K562 (cell line): ENCODE results near the gene WDR46. TPM values are rescaled to one million over a fixed set of nuclear protein-coding genes. Genes with fewer than 3 reads are reported as not detected.
A peak's percentile ranks its signal among the peaks of the same experiment; 100 is the strongest.

Experiments used
- BACH1 ChIP-seq: fragments of 200-800 bp; sonication (Bioruptor generic); IDR thresholded peaks from 2 replicates; pipeline ENCODE4 v1.6.1; 2016; ENCODE audit warnings: missing genetic modification characterization, missing compliant biosample characterization
- DPF2 ChIP-seq: fragments of 450-650 bp; IDR thresholded peaks from 2 replicates; pipeline ENCODE4 v1.6.1; 2016
- ESRRA ChIP-seq: fragments of 450-650 bp; IDR thresholded peaks from 2 replicates; pipeline ENCODE4 v1.6.1; 2014; ENCODE audit warnings: low read depth, mild to moderate bottlenecking, moderate library complexity, borderline replicate concordance
- GABPA ChIP-seq: fragments of 200-800 bp; sonication (Bioruptor generic); conservative IDR thresholded peaks from 2 replicates; pipeline ENCODE4 v1.6.1; 2016; ENCODE audit warnings: low read depth, missing genetic modification characterization, missing compliant biosample characterization
- HMG20B ChIP-seq: fragments of 250-450 bp; sonication (Bioruptor Pico); IDR thresholded peaks from 2 replicates; pipeline ENCODE4 v1.5.0; 2021; ENCODE audit warnings: mild to moderate bottlenecking
- MAZ ChIP-seq, 2 experiments: fragments of 450-650 bp in 1 of 2; sonication (generic) in 1 of 2; formaldehyde crosslinking; IDR thresholded peaks in 1 of 2; conservative IDR thresholded peaks in 1 of 2; 2 replicates each; pipeline versions ENCODE4 v1.4.0 to v1.5.0; 2020; ENCODE audit warnings: mild to moderate bottlenecking in 1 of 2, missing genetic modification reagents in 1 of 2
- RAD21 ChIP-seq, 2 experiments: fragments of 250-450 bp in 1 of 2; fragments of 450-650 bp in 1 of 2; sonication (Bioruptor Pico) in 1 of 2; formaldehyde crosslinking in 1 of 2; IDR thresholded peaks in 1 of 2; conservative IDR thresholded peaks in 1 of 2; 2 replicates each; pipeline versions ENCODE4 v1.4.0 to v1.8.0; 2020 to 2022; ENCODE audit warnings: mild to moderate bottlenecking in 2 of 2, moderate library complexity in 1 of 2
- SMAD3 ChIP-seq: fragments of 450-650 bp; formaldehyde crosslinking; conservative IDR thresholded peaks from 2 replicates; pipeline ENCODE4 v1.4.0; 2020; ENCODE audit warnings: mild to moderate bottlenecking
- SOX6 ChIP-seq: fragments of 450-650 bp; IDR thresholded peaks from 2 replicates; pipeline ENCODE4 v1.6.1; 2014; ENCODE audit warnings: mild to moderate bottlenecking
- ZC3H4 ChIP-seq: sonication (generic); formaldehyde crosslinking; IDR thresholded peaks from 2 replicates; pipeline ENCODE4 v1.9.0; 2021; ENCODE audit warnings: missing genetic modification reagents, borderline replicate concordance
- ZKSCAN1 ChIP-seq: fragments of 150-350 bp; IDR thresholded peaks from 2 replicates; pipeline ENCODE4 v1.6.1; 2016; ENCODE audit warnings: low read depth, low read length
- ZNF354B ChIP-seq: fragments of 250-450 bp; sonication (Bioruptor Pico); IDR thresholded peaks from 2 replicates; pipeline ENCODE4 v1.4.0; 2020
- polyA plus RNA-seq, 8 experiments: library from polyadenylated mRNA; depleted of rRNA in 4 of 8; stranded (reverse) in 5 of 8; unstranded in 3 of 8; fragments of >200 nt; fragmentation: Nextera tagmentation in 2 of 8; fragmentation: Illumina TruSeq in 1 of 8; extraction: Ambion mirVana in 2 of 8; extraction: Trizol in 1 of 8; gene quantifications; 2 replicates each; pipeline versions ENCODE4 v1.2.1 to v1.2.3, GENCODE V29; 2011 to 2014; ENCODE audit warnings: inconsistent platforms in 1 of 8, missing spikeins in 1 of 8
- total RNA-seq, 7 experiments: library from RNA; depleted of rRNA in 6 of 7; stranded (reverse); fragments of >200 nt in 6 of 7; fragmentation: Illumina TruSeq in 2 of 7; extraction: Trizol in 2 of 7; gene quantifications; 2 replicates each; pipeline versions ENCODE4 v1.2.1 to v1.2.3, GENCODE V29; 2011 to 2021; ENCODE audit warnings: low replicate concordance in 1 of 7
- TF ChIP-seq, protein P1 (sequence below): fragments of 200-800 bp; sonication (Bioruptor generic); IDR thresholded peaks from 2 replicates; pipeline ENCODE4 v1.6.1; 2017; ENCODE audit warnings: missing genetic modification characterization, missing compliant biosample characterization
- TF ChIP-seq, protein P2 (sequence below): fragments of 450-650 bp; IDR thresholded peaks from 2 replicates; pipeline ENCODE4 v1.7.0; 2016; ENCODE audit warnings: borderline replicate concordance
- TF ChIP-seq, protein P3 (sequence below): fragments of 150-350 bp; IDR thresholded peaks from 2 replicates; pipeline ENCODE4 v1.6.1; 2014; ENCODE audit warnings: low read depth, mild to moderate bottlenecking, low read length, borderline replicate concordance

The WDR46 gene
- total and polyA plus RNA-seq, 9 of the 15 experiments (the other 6 are each of a cell fraction or from before 2014, with no cell fraction given) = 8.9 to 146 (median 93.1) TPM

DNA sequence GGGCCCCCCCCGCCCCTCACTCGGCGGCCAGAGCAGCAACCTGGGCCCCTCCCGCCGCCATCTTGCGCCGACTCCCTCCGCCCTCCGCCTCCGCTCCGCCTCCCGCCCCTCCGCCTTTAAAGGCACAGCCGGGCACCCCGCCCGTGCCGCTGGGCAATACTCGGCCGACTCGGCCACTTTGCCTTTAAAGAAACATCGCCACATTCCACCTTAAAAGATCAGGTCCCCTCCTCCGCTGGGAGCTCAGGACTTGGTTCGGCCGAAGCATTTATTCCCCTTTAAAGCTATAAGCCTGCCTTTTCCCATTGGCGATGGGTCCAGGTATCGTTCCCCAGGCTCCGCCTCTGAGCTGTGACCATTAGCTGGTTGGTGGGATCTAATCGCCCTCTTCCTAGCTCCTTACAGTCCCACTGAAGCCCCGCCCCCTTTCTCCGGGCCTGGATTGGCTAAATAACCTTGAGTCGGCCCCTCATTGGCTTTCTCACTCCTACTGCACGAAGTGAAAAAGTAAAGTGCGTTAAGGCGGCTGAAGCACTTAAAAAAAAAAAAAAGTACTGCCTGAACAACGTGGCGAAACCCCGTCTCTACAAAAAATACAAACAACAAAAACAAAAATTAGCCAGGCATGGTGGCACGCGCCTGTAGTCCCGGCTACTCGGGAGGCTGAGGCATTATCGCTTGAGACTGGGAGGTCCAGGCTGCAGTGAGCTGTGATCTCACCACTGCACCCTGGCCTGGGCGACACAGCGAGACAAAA, 28.8 kb upstream of the WDR46 start, which contains the start of gene ZBTB22 (continued):
- TF ChIP-seq, protein P1, sequence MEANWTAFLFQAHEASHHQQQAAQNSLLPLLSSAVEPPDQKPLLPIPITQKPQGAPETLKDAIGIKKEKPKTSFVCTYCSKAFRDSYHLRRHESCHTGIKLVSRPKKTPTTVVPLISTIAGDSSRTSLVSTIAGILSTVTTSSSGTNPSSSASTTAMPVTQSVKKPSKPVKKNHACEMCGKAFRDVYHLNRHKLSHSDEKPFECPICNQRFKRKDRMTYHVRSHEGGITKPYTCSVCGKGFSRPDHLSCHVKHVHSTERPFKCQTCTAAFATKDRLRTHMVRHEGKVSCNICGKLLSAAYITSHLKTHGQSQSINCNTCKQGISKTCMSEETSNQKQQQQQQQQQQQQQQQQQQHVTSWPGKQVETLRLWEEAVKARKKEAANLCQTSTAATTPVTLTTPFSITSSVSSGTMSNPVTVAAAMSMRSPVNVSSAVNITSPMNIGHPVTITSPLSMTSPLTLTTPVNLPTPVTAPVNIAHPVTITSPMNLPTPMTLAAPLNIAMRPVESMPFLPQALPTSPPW (CRISPR knock-in tag) = peak; percentile 93
- TF ChIP-seq, protein P2, sequence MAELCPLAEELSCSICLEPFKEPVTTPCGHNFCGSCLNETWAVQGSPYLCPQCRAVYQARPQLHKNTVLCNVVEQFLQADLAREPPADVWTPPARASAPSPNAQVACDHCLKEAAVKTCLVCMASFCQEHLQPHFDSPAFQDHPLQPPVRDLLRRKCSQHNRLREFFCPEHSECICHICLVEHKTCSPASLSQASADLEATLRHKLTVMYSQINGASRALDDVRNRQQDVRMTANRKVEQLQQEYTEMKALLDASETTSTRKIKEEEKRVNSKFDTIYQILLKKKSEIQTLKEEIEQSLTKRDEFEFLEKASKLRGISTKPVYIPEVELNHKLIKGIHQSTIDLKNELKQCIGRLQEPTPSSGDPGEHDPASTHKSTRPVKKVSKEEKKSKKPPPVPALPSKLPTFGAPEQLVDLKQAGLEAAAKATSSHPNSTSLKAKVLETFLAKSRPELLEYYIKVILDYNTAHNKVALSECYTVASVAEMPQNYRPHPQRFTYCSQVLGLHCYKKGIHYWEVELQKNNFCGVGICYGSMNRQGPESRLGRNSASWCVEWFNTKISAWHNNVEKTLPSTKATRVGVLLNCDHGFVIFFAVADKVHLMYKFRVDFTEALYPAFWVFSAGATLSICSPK = peak; percentile 99
- peak; percentile 57; the same call in 1 of the 2 replicates for TF ChIP-seq SOX6
- TF ChIP-seq ZC3H4 = no peak
- peak; percentile 38; the same call in 1 of the 2 replicates for TF ChIP-seq GABPA
- TF ChIP-seq ZNF354B (CRISPR knock-in tag) = no peak
- peak; percentile 25; the same call in 1 of the 2 replicates for TF ChIP-seq ESRRA
- no peak for TF ChIP-seq BACH1
- TF ChIP-seq ZKSCAN1 = peak; percentile 19; the same call in 1 of the 2 replicates
- no peak for TF ChIP-seq HMG20B
- TF ChIP-seq MAZ (CRISPR knock-in tag; conservative IDR thresholded peaks at IDR 0.05 in 1 of 2, IDR thresholded peaks at IDR 0.05 in 1 of 2) = peak; percentile 93 to 95
- TF ChIP-seq DPF2 = peak; percentile 88
- TF ChIP-seq SMAD3 (CRISPR knock-in tag) = 0 out of 2 replicates have a peak, but pooled peaks have one; percentile 37
- TF ChIP-seq RAD21 (CRISPR knock-in tag; conservative IDR thresholded peaks at IDR 0.05 in 1 of 2, IDR thresholded peaks at IDR 0.05 in 1 of 2) = no peak
- TF ChIP-seq, protein P3, sequence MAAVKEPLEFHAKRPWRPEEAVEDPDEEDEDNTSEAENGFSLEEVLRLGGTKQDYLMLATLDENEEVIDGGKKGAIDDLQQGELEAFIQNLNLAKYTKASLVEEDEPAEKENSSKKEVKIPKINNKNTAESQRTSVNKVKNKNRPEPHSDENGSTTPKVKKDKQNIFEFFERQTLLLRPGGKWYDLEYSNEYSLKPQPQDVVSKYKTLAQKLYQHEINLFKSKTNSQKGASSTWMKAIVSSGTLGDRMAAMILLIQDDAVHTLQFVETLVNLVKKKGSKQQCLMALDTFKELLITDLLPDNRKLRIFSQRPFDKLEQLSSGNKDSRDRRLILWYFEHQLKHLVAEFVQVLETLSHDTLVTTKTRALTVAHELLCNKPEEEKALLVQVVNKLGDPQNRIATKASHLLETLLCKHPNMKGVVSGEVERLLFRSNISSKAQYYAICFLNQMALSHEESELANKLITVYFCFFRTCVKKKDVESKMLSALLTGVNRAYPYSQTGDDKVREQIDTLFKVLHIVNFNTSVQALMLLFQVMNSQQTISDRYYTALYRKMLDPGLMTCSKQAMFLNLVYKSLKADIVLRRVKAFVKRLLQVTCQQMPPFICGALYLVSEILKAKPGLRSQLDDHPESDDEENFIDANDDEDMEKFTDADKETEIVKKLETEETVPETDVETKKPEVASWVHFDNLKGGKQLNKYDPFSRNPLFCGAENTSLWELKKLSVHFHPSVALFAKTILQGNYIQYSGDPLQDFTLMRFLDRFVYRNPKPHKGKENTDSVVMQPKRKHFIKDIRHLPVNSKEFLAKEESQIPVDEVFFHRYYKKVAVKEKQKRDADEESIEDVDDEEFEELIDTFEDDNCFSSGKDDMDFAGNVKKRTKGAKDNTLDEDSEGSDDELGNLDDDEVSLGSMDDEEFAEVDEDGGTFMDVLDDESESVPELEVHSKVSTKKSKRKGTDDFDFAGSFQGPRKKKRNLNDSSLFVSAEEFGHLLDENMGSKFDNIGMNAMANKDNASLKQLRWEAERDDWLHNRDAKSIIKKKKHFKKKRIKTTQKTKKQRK = no peak
